ENCODE results near the gene NXNL2.

NXNL2 gene

GRCh38 chr9:88536951-88537760 is 2.2 kb downstream of the NXNL2 start:
- POLR2A ChIA-PET (ENCODE audit: low non-redundant PET), result no interaction called here
- no peak for TF ChIP-seq CTCF (conservative IDR thresholded peaks at IDR 0.05; ENCODE audit: low read depth)
- no peak for DNase-seq (ENCODE audit: low spot score)
- CTCF ChIA-PET, result no interaction called here
- no peak overlapping the region for H3K27ac ChIP-seq

- CTCF ChIA-PET, result no interaction called here
- no peak for DNase-seq (ENCODE audit: low spot score)
- POLR2A ChIA-PET (ENCODE audit: low non-redundant PET), result no interaction called here
- no peak overlapping the region for H3K27ac ChIP-seq
- no peak for TF ChIP-seq CTCF (conservative IDR thresholded peaks at IDR 0.05; ENCODE audit: low read depth)
Measured at GRCh38 chr9:88537761-88538091, 2.7 kb downstream of the NXNL2 start.

GRCh38 chr9:88538311-88539085 is 3.5 kb downstream of the NXNL2 start:
- no peak overlapping the region for H3K27ac ChIP-seq
- CTCF ChIA-PET, result no interaction called here
- no peak for TF ChIP-seq CTCF (conservative IDR thresholded peaks at IDR 0.05; ENCODE audit: low read depth)
- DNase-seq (ENCODE audit: low spot score), result no peak
- POLR2A ChIA-PET (ENCODE audit: low non-redundant PET), result no interaction called here

- TF ChIP-seq CTCF (conservative IDR thresholded peaks at IDR 0.05; ENCODE audit: low read depth), result no peak
- ChIA-PET CTCF (no interaction called here), POLR2A (ENCODE audit: low non-redundant PET) (no interaction called here)
- DNase-seq (ENCODE audit: low spot score), result no peak
- no peak overlapping the region for H3K27ac ChIP-seq
Measured at GRCh38 chr9:88539246-88539645, 4.3 kb downstream of the NXNL2 start.

- ChIA-PET POLR2A (ENCODE audit: low non-redundant PET) (no interaction called here), CTCF (no interaction called here)
- no peak for DNase-seq (ENCODE audit: low spot score)
- H3K27ac ChIP-seq, result no peak overlapping the region
- TF ChIP-seq CTCF (conservative IDR thresholded peaks at IDR 0.05; ENCODE audit: low read depth), result no peak
Measured at GRCh38 chr9:88540251-88540763, 5.3 kb downstream of the NXNL2 start.

- no peak for TF ChIP-seq CTCF (conservative IDR thresholded peaks at IDR 0.05; ENCODE audit: low read depth)
- peak; percentile 41 for DNase-seq (ENCODE audit: low spot score)
- ChIA-PET POLR2A (ENCODE audit: low non-redundant PET) (no interaction called here), CTCF (no interaction called here)
- H3K27ac ChIP-seq, result no peak overlapping the region
Measured at GRCh38 chr9:88544245-88544644, 9.3 kb downstream of the NXNL2 start.
